DND-41 (cell line): Measurements from ENCODE around the gene ADARB2.

Experiments
- ATAC-seq: fragments of 200-7000 bp; cut with Tn5 transposase; 3 replicates; pipeline ENCODE4 v1.9.1; 2021; ENCODE audit warnings: low read depth; ENCODE audit not compliant: insufficient read depth
- DNase-seq: peaks from one replicate; pipeline ENCODE4 v3.0.0-alpha.2; 2020
- H2AFZ ChIP-seq: 2 replicates; pipeline ENCODE4 v1.6.0; 2012; ENCODE audit warnings: low read depth, low read length
- H3K27ac ChIP-seq: 2 replicates; pipeline ENCODE4 v1.5.1; 2012; ENCODE audit warnings: low read length, inconsistent platforms
- H3K27me3 ChIP-seq: fragments of 200-600 bp; sonication (generic); 2 replicates; pipeline ENCODE4 v1.6.0; 2012; ENCODE audit warnings: low read length, mild to moderate bottlenecking, inconsistent platforms; ENCODE audit not compliant: insufficient read depth, poor library complexity
- H3K36me3 ChIP-seq: 2 replicates; pipeline ENCODE4 v1.5.1; 2012; ENCODE audit warnings: low read length, inconsistent platforms; ENCODE audit not compliant: insufficient read depth
- H3K4me1 ChIP-seq: 2 replicates; pipeline ENCODE4 v1.5.1; 2012; ENCODE audit warnings: mild to moderate bottlenecking, low read length; ENCODE audit not compliant: insufficient read depth
- H3K4me2 ChIP-seq: 2 replicates; pipeline ENCODE4 v1.6.0; 2012; ENCODE audit warnings: mild to moderate bottlenecking, moderate library complexity, low read length, inconsistent platforms; ENCODE audit not compliant: insufficient read depth
- H3K4me3 ChIP-seq, 2 experiments: fragments of 200-600 bp in 1 of 2; shearing (Covaris generic) in 1 of 2; 2 replicates each; pipeline ENCODE4 v1.5.1; 2012 to 2016; ENCODE audit warnings: inconsistent platforms in 2 of 2, low read length in 2 of 2, mild to moderate bottlenecking in 2 of 2, low read depth in 1 of 2, moderate library complexity in 1 of 2
- H3K79me2 ChIP-seq: 2 replicates; pipeline ENCODE4 v1.6.0; 2012; ENCODE audit warnings: low read length, inconsistent platforms; ENCODE audit not compliant: insufficient read depth
- H3K9ac ChIP-seq: 2 replicates; pipeline ENCODE4 v1.6.0; 2012; ENCODE audit warnings: low read depth, mild to moderate bottlenecking, inconsistent platforms, low read length, moderate library complexity
- H3K9me3 ChIP-seq: 2 replicates; pipeline ENCODE4 v1.5.1; 2012; ENCODE audit warnings: low read length, moderate library complexity, mild to moderate bottlenecking, inconsistent platforms; ENCODE audit not compliant: insufficient read depth, severe bottlenecking
- H4K20me1 ChIP-seq: 2 replicates; pipeline ENCODE4 v1.6.0; 2012; ENCODE audit warnings: low read length; ENCODE audit not compliant: insufficient read depth
- CTCF ChIP-seq: IDR thresholded peaks from 2 replicates; pipeline ENCODE4 v1.5.1; 2012; ENCODE audit warnings: borderline replicate concordance, low read length, moderate library complexity, mild to moderate bottlenecking; ENCODE audit not compliant: poor library complexity, severe bottlenecking; ENCODE audit errors: extremely low read depth
- EZH2 ChIP-seq: IDR thresholded peaks from 3 replicates; pipeline ENCODE4 v1.6.1; 2012; ENCODE audit warnings: borderline replicate concordance, low read depth, mild to moderate bottlenecking, moderate library complexity, low read length, inconsistent platforms; ENCODE audit not compliant: severe bottlenecking

ADARB2 gene

DNA sequence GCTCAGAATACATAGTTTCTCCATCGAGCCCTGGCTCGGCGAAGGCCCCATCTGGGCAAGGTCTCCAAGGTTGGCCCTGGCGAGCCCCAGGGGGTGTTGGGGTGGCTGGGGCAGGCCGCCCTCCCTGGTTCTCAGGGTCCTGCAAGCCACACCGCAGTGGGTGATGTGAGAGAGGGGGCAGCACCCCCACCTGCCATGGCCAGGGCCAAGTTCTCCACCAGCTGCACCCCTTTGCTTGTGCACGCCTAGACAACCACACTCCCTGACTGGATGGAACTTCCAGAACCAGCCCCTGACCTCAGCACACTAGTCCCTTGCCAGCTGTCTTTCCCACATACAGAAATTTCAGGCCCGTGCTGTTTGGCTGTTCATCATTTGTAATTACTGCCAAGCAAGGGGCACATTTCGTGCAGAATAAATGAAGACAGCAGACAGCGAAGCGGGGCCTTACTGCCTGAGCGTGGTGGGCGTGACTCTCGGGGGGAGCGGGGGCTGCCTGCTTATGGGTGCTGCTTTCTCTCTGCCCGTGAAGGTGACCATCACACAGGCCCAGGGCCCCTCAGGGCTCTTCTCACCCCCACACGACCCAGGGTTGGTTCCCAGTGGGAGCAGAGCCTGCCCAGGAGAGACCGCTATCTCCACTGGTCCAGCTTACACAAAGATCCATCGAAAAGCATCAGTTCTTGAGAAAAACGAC is 85.9 kb downstream of the ADARB2 start:
- Histone ChIP-seq H2AFZ (no peak overlapping the region), H3K9ac (no peak overlapping the region), H4K20me1 (no peaks in the 10 kb centered on the region; the same call in 1 of the 2 replicates), H3K27ac (no peak overlapping the region), H3K79me2 (no peaks in the 10 kb centered on the region), H3K36me3 (no peaks in the 10 kb centered on the region), H3K27me3 (no peaks in the 10 kb centered on the region), H3K4me3 (no peak overlapping the region), H3K4me2 (no peak overlapping the region), H3K9me3 (no peaks in the 10 kb centered on the region), H3K4me1 (peaks cover 4% of the 10 kb centered on the region)
- ATAC-seq (no peak), DNase-seq (no peak)
- TF ChIP-seq EZH2 (no peak), CTCF (no peak)

- H3K36me3 ChIP-seq: no peaks in the 10 kb centered on the region
- H3K4me2 ChIP-seq: no peak overlapping the region
- H4K20me1 ChIP-seq: no peaks in the 10 kb centered on the region; the same call in 1 of the 2 replicates
- no peak overlapping the region for H3K4me3 ChIP-seq
- H3K9ac ChIP-seq: no peak overlapping the region
- no peak overlapping the region for H2AFZ ChIP-seq
- no peak for TF ChIP-seq EZH2
- no peak for TF ChIP-seq CTCF
- no peaks in the 10 kb centered on the region for H3K79me2 ChIP-seq
- no peak overlapping the region for H3K27ac ChIP-seq
- H3K27me3 ChIP-seq: no peaks in the 10 kb centered on the region
- DNase-seq (no peak), ATAC-seq (no peak)
- no peaks in the 10 kb centered on the region for H3K4me1 ChIP-seq
- no peaks in the 10 kb centered on the region for H3K9me3 ChIP-seq
Observed at GRCh38 chr10:1650542-1651269, 86.6 kb downstream of the ADARB2 start.

DNA sequence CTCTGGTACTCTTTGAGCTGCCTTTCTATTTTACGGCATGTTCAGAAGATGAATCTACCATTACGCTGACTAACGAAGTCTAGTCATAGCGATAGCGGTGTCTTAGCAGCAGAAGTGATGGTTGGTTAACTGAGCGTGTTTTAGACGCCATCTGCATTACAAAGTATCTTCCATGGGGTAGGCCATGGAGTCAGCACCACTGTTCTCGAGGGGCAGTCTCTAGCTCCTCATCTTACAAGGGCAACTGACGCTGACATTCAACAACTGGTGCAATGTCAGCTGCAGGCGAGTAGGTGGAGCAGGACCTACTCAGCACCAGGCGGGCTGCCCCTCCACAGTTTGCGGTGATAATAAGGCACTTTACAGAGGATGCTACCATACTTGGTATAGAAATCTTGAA is 88.7 kb downstream of the ADARB2 start:
- H3K4me3 ChIP-seq: no peak overlapping the region
- no peaks in the 10 kb centered on the region; the same call in 1 of the 2 replicates for H4K20me1 ChIP-seq
- no peaks in the 10 kb centered on the region for H3K79me2 ChIP-seq
- TF ChIP-seq CTCF (no peak), EZH2 (no peak)
- H2AFZ ChIP-seq: no peak overlapping the region
- no peak overlapping the region for H3K27ac ChIP-seq
- ATAC-seq (no peak), DNase-seq (no peak)
- H3K9ac ChIP-seq: no peak overlapping the region
- H3K27me3 ChIP-seq: peaks cover 4% of the 10 kb centered on the region
- H3K9me3 ChIP-seq: no peaks in the 10 kb centered on the region
- no peaks in the 10 kb centered on the region for H3K4me1 ChIP-seq
- H3K4me2 ChIP-seq: no peak overlapping the region
- no peaks in the 10 kb centered on the region for H3K36me3 ChIP-seq
